HepG2 (cell line): Measurements from ENCODE around the gene ERMAP.
"Not testable (repeated sequence)": the region's sequence is repeated elsewhere in the genome, so short reads cannot be mapped to it uniquely, and the experiment has no call there.

Experiments
- TCF7L2 ChIP-seq: IDR thresholded peaks from 2 replicates; pipeline ENCODE4 v1.6.1; 2011; ENCODE audit warnings: mild to moderate bottlenecking, low read depth, low read length, moderate library complexity
- YY1 ChIP-seq: IDR thresholded peaks from 2 replicates; pipeline ENCODE4 v1.6.1; 2011; ENCODE audit warnings: low read length, low read depth, moderate library complexity, mild to moderate bottlenecking; ENCODE audit not compliant: insufficient read depth, insufficient replicate concordance
- ZNF24 ChIP-seq: fragments of 450-650 bp; IDR thresholded peaks from 2 replicates; pipeline ENCODE4 v1.6.1; 2017; ENCODE audit warnings: antibody characterized with exemption, mild to moderate bottlenecking

DNA sequence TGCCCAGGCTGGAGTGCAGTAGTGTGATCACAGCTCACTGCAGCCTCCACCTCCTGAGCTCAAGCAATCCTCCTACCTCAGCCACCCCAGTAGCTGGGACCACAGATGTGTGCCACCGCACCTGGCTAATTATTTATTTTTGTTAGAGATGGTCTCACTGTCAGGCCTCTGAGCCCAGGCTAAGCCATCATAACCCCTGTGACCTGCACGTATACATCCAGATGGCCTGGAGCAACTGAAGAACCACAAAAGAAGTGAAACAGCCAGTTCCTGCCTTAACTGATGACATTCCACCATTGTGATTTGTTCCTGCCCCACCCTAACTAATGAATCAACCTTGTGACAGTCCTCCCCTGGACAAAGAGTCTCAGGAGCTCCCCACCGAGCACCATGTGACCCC, 39.6 kb downstream of the ERMAP start:
- not testable (repeated sequence) for TF ChIP-seq YY1, TCF7L2, ZNF24
